GM18519 (cell line): ENCODE measurements around the gene KRTAP29-1.

ENCODE experiments used
- ATAC-seq: cut with Tn5 transposase; IDR thresholded peaks from one replicate; pipeline ENCODE4 v1.9.1; 2021; ENCODE audit warnings: mild to moderate bottlenecking, moderate library complexity; ENCODE audit not compliant: unreplicated experiment, low FRiP score

Gene KRTAP29-1

GRCh38 chr17:41254861-41255260 lies 47.8 kb downstream of the KRTAP29-1 start:
- ATAC-seq = no peak
